ENCODE data around the gene TUBGCP4. TPM values are rescaled to one million over a fixed set of nuclear protein-coding genes. Genes with fewer than 3 reads are reported as not detected.
A peak's percentile ranks its signal among the peaks of the same experiment; 100 is the strongest.
"Not testable (repeated sequence)": the region's sequence is repeated elsewhere in the genome, so short reads cannot be mapped to it uniquely, and the experiment has no call there.

The TUBGCP4 gene
- polyA plus RNA-seq, 2 of the 4 experiments (the other 2 are of a cell fraction) = 6.7 to 10.4 TPM

DNA sequence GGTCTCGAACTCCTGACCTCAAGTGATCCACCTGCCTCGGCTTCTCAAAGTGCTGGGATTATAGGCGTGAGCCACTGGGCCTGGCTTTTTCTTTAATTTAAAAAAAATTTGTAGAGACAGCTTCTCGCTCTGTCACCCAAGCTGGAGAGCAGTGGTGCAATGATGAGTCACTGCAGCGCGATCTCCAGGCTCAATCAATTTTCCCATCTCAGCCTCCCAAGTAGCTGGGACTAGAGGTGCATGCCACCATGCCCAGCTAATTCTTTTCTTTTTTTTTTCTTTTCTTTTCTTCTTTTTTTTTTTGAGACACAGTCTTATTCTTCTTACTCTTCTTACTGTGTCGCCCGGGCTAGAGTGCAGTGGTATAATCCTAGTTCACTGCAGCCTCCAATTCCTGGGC, 19.8 kb downstream of the TUBGCP4 start:
- Histone ChIP-seq H3K4me2 (no peak overlapping the region), H3K27ac (no peak overlapping the region), H3K4me1 (no peaks in the 10 kb centered on the region), H3K4me3 (no peak overlapping the region), H3K9me3 (no peaks in the 10 kb centered on the region)
- ATAC-seq (no peak), FAIRE-seq (no peak), DNase-seq (ENCODE audit: low read depth in 1 of 2, low spot score in 1 of 2) (no peak)
- ChIA-PET POLR2A (interaction anchor here (0.6 kb wide), 1 partner anchor 20 kb away, joined by 3 read pairs; the partner anchor contains the start of genes TUBGCP4 and ZSCAN29), CTCF (interaction anchor here (0.6 kb wide), 1 partner anchor 18 kb away, joined by 3 read pairs; no protein-coding TSS in a partner anchor)
- 95% methylated on average over 8 of the region's 8 CpGs for WGBS (ENCODE audit: missing lambda C conversion rate)
- TF ChIP-seq EHF (CRISPR knock-in tag; IDR thresholded peaks at IDR 0.05) = no peak
- TF ChIP-seq NR3C1 (IDR thresholded peaks at IDR 0.05) = no peak
- TF ChIP-seq NPAS2 (CRISPR knock-in tag; IDR thresholded peaks at IDR 0.05; ENCODE audit: borderline replicate concordance) = no peak
- no peak for TF ChIP-seq ZSCAN20 (CRISPR knock-in tag; IDR thresholded peaks at IDR 0.05)
- no peak for TF ChIP-seq HDAC2 (IDR thresholded peaks at IDR 0.05)
- no peak for TF ChIP-seq SMC3 (IDR thresholded peaks at IDR 0.05)

DNA sequence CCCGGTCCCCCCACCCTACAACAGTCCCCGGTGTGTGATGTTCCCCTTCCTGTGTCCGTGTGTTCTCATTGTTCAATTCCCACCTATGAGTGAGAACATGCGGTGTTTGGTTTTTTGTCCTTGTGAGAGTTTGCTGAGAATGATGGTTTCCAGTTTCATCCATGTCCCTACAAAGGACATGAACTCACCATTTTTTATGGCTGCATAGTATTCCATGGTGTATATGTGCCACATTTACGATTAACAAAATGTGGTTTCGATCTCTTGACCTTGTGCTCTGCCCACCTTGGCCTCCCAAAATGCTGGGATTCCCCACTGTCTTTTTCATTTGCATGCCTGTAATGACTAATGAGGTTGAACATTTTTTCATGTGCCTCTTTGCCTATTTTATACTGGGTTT, 22.7 kb downstream of the TUBGCP4 start:
- H3K4me2 ChIP-seq; FAIRE-seq; ATAC-seq; H3K4me3 ChIP-seq; H3K27ac ChIP-seq; DNase-seq (ENCODE audit: low read depth in 1 of 2, low spot score in 1 of 2); POLR2A ChIA-PET; H3K4me1 ChIP-seq; CTCF ChIA-PET; H3K9me3 ChIP-seq: not testable (repeated sequence)
- 92% methylated on average over 5 of the region's 6 CpGs for WGBS (ENCODE audit: missing lambda C conversion rate)

DNA sequence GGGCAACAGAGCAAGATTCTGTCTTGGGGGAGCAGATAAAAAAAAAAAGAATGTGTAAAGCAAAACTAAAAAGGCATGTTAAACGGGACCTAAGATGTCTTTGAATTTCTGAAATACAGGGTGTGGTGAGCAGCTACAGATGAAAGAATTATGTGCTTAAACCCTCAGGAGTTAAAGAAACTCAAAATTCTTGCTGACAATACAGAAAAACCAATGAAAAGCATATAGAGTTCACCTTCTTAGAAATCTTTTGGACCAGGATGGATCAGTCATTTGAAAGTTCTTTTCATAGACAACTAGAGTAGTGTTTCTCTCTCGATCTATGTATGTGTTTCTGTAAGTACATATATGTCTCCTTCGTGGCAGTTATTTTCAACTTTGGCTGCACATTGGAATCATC, 31.4 kb downstream of the TUBGCP4 start:
- POLR2A ChIA-PET = no interaction called here
- no peak for ATAC-seq

DNA sequence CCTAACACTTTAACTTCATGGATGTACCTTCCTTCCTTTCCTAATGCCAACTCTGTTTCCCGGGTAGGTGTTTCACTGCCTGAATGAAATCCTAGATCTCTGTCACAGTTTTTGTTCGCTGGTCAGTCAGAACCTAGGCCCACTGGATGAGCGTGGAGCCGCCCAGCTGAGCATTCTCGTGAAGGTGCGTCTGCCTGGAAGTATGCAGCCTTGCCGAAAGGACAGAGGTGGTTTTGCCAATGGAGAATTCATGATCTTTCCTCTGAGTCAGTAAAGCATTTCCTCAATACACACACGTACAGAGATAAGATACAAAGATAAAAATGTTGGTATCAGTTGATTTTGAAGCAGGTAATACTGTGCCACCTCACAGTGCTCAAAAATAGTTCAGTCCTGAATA, 32.7 kb downstream of the TUBGCP4 start:
- Histone ChIP-seq H3K9me3 (no peaks in the 10 kb centered on the region), H3K4me1 (no peaks in the 10 kb centered on the region), H3K4me2 (no peak overlapping the region), H3K4me3 (no peak overlapping the region), H3K27ac (no peak overlapping the region)
- FAIRE-seq = no peak
- 95% methylated on average over 8 of the region's 8 CpGs for WGBS (ENCODE audit: missing lambda C conversion rate)
- ATAC-seq = no peak
- no peak for DNase-seq (ENCODE audit: low read depth in 1 of 2, low spot score in 1 of 2)
- ChIA-PET POLR2A (no interaction called here), CTCF (no interaction called here)
- TF ChIP-seq, protein P1, sequence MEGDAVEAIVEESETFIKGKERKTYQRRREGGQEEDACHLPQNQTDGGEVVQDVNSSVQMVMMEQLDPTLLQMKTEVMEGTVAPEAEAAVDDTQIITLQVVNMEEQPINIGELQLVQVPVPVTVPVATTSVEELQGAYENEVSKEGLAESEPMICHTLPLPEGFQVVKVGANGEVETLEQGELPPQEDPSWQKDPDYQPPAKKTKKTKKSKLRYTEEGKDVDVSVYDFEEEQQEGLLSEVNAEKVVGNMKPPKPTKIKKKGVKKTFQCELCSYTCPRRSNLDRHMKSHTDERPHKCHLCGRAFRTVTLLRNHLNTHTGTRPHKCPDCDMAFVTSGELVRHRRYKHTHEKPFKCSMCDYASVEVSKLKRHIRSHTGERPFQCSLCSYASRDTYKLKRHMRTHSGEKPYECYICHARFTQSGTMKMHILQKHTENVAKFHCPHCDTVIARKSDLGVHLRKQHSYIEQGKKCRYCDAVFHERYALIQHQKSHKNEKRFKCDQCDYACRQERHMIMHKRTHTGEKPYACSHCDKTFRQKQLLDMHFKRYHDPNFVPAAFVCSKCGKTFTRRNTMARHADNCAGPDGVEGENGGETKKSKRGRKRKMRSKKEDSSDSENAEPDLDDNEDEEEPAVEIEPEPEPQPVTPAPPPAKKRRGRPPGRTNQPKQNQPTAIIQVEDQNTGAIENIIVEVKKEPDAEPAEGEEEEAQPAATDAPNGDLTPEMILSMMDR (IDR thresholded peaks at IDR 0.05) = no peak
- TF ChIP-seq HDAC2 (IDR thresholded peaks at IDR 0.05) = no peak
- no peak for TF ChIP-seq CHD4 (IDR thresholded peaks at IDR 0.05; ENCODE audit: borderline replicate concordance)

More for the DNA sequence above, 31.4 kb downstream of the TUBGCP4 start:
- Histone ChIP-seq H3K4me1 (no peaks in the 10 kb centered on the region), H3K4me2 (no peak overlapping the region), H3K27ac (no peak overlapping the region), H3K4me3 (no peak overlapping the region), H3K9me3 (no peaks in the 10 kb centered on the region)
- CTCF ChIA-PET = interaction anchor here (0.7 kb wide), 1 partner anchor 25 kb away, joined by 4 read pairs; no protein-coding TSS in a partner anchor
- WGBS (ENCODE audit: missing lambda C conversion rate) = 93% methylated on average over 3 of the region's 3 CpGs
- DNase-seq (ENCODE audit: low read depth in 1 of 2, low spot score in 1 of 2) = no peak
- no peak for FAIRE-seq
- TF ChIP-seq HOXB5 (CRISPR knock-in tag; IDR thresholded peaks at IDR 0.05) (no peak), MAFK (IDR thresholded peaks at IDR 0.05; ENCODE audit: partially characterized antibody) (peak; percentile 49)

DNA sequence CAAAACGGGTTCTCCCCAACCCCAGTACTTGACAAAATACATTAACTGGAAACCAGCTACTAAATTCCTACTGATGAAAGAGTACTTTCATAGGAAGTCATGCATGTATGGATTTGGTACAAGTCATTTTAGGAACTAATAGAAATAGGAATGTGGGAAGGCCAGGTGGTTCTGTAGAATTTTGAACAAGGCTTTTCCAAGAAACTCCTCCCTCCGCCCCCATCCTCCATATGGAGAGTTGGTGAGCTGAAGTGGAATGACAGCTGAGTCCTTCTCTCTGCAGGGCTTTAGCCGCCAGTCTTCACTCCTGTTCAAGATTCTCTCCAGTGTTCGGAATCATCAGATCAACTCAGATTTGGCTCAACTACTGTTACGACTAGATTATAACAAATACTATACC, 33.2 kb downstream of the TUBGCP4 start:
- Histone ChIP-seq H3K4me2 (no peak overlapping the region), H3K4me1 (no peaks in the 10 kb centered on the region), H3K9me3 (no peaks in the 10 kb centered on the region), H3K4me3 (no peak overlapping the region), H3K27ac (no peak overlapping the region)
- no peak for FAIRE-seq
- ChIA-PET CTCF (no interaction called here), POLR2A (no interaction called here)
- no peak for TF ChIP-seq SMC3 (IDR thresholded peaks at IDR 0.05)
- 88% methylated on average over 5 of the region's 5 CpGs for WGBS (ENCODE audit: missing lambda C conversion rate)
- ATAC-seq = no peak
- DNase-seq (ENCODE audit: low read depth in 1 of 2, low spot score in 1 of 2) = no peak

DNA sequence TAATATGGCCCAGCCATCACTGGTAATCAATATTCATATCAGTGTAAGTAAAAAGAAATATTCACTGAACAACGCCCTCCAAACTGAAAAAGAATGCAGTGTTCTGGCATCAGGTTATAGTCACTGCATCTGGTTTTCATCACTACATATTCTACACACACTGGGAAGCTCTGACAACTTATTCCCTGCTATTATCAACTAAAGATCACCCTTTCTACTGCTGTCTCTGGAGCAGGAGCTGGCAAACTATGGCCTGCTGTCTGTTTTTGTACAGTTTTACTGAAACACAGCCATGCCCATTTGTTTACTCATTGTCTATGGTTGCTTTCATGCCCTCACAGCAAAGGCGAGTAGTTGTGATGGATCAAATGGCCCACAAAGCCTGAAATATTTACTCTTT, 35.3 kb downstream of the TUBGCP4 start:
- Histone ChIP-seq H3K9me3 (no peaks in the 10 kb centered on the region), H3K4me1 (peaks cover 6% of the 10 kb centered on the region; the same call in 2 of the 3 replicates), H3K27ac (no peak overlapping the region), H3K4me3 (no peak overlapping the region), H3K4me2 (no peak overlapping the region)
- TF ChIP-seq CHD4 (IDR thresholded peaks at IDR 0.05; ENCODE audit: borderline replicate concordance) (no peak), NFE2L2 (conservative IDR thresholded peaks at IDR 0.05; ENCODE audit: low read length) (no peak), RAD21 (conservative IDR thresholded peaks at IDR 0.05 in 1 of 2, IDR thresholded peaks at IDR 0.05 in 1 of 2) (no peak)
- TF ChIP-seq, protein P2, sequence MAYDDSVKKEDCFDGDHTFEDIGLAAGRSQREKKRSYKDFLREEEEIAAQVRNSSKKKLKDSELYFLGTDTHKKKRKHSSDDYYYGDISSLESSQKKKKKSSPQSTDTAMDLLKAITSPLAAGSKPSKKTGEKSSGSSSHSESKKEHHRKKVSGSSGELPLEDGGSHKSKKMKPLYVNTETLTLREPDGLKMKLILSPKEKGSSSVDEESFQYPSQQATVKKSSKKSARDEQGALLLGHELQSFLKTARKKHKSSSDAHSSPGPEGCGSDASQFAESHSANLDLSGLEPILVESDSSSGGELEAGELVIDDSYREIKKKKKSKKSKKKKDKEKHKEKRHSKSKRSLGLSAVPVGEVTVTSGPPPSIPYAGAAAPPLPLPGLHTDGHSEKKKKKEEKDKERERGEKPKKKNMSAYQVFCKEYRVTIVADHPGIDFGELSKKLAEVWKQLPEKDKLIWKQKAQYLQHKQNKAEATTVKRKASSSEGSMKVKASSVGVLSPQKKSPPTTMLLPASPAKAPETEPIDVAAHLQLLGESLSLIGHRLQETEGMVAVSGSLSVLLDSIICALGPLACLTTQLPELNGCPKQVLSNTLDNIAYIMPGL (CRISPR knock-in tag; IDR thresholded peaks at IDR 0.05; ENCODE audit: borderline replicate concordance) = no peak
- ATAC-seq (no peak), FAIRE-seq (no peak), DNase-seq (ENCODE audit: low read depth in 1 of 2, low spot score in 1 of 2) (no peak)
- 75% methylated on average over 2 of the region's 2 CpGs for WGBS (ENCODE audit: missing lambda C conversion rate)
- ChIA-PET CTCF (interaction anchor here (0.6 kb wide), 1 partner anchor 146 kb away, joined by 3 read pairs; no protein-coding TSS in a partner anchor), POLR2A (no interaction called here)
